IMR-90 (cell line): ENCODE measurements around the gene TULP4. TPM values are rescaled to one million over a fixed set of nuclear protein-coding genes. Genes with fewer than 3 reads are reported as not detected.

Source experiments
- ATAC-seq: fragments of 200-7000 bp; cut with Tn5 transposase; 2 replicates; pipeline ENCODE4 v1.9.1; 2020; ENCODE audit warnings: low read depth, mild to moderate bottlenecking, moderate library complexity
- BruUV-seq: library from RNA; stranded (reverse); fragments of 400-500 nt; replicated peaks from 2 replicates; lab custom pipeline; 2021; lab: Mats Ljungman, UMichigan
- CTCF ChIA-PET: fragments of 300-600 bp; formaldehyde crosslinking; extraction: SDS; loops from one replicate; lab custom pipeline; 2021; ENCODE audit warnings: antibody characterized with exemption; lab: Yijun Ruan, JAX
- POLR2A ChIA-PET: fragments of 300-600 bp; sonication (Branson Sonifier 250); formaldehyde crosslinking; loops from one replicate; lab custom pipeline; 2022; ENCODE audit warnings: antibody characterized with exemption; ENCODE audit not compliant: unreplicated experiment; lab: Charles Lee
- DNase-seq: peaks from one replicate; pipeline ENCODE4 v3.0.0; 2013
- H2AFZ ChIP-seq: replicated peaks from 2 replicates; pipeline ENCODE3; 2013; ENCODE audit warnings: low read length, mild to moderate bottlenecking; ENCODE audit not compliant: poor library complexity
- H2AK5ac ChIP-seq: 2 replicates; pipeline ENCODE4 v1.6.1; 2013; ENCODE audit warnings: low read depth, low read length, inconsistent platforms
- H2AK9ac ChIP-seq: replicated peaks from 2 replicates; pipeline ENCODE3; 2013; ENCODE audit warnings: mild to moderate bottlenecking, low read depth, low read length, moderate library complexity; ENCODE audit not compliant: poor library complexity
- H2BK120ac ChIP-seq: 2 replicates; pipeline ENCODE4 v1.6.1; 2013; ENCODE audit warnings: low read depth, low read length, inconsistent platforms
- H2BK15ac ChIP-seq: 3 replicates; pipeline ENCODE4 v1.6.1; 2013; ENCODE audit warnings: low read depth, low read length, inconsistent platforms
- H2BK20ac ChIP-seq: 2 replicates; pipeline ENCODE4 v1.6.1; 2013; ENCODE audit warnings: low read depth, mild to moderate bottlenecking, inconsistent platforms, low read length, moderate library complexity
- H2BK5ac ChIP-seq: 2 replicates; pipeline ENCODE4 v1.6.1; 2013; ENCODE audit warnings: mild to moderate bottlenecking, low read depth, low read length, inconsistent platforms; ENCODE audit not compliant: poor library complexity, severe bottlenecking
- H3K14ac ChIP-seq: replicated peaks from 2 replicates; pipeline ENCODE4 v1.6.1; 2013; ENCODE audit warnings: low read depth, low read length, inconsistent platforms
- H3K18ac ChIP-seq: 2 replicates; pipeline ENCODE4 v1.6.1; 2013; ENCODE audit warnings: low read depth, low read length, control low read depth
- H3K23ac ChIP-seq: 2 replicates; pipeline ENCODE4 v1.6.1; 2013; ENCODE audit warnings: low read depth, low read length, inconsistent platforms
- H3K27ac ChIP-seq: 2 replicates; pipeline ENCODE4 v1.5.1; 2013; ENCODE audit warnings: mild to moderate bottlenecking, control low read depth, low read length; ENCODE audit not compliant: insufficient read depth
- H3K27me3 ChIP-seq: 2 replicates; pipeline ENCODE4 v1.6.1; 2013; ENCODE audit warnings: low read length; ENCODE audit not compliant: control insufficient read depth, insufficient read depth
- H3K36me3 ChIP-seq: 2 replicates; pipeline ENCODE4 v1.6.1; 2013; ENCODE audit warnings: low read length, mixed read lengths; ENCODE audit not compliant: control insufficient read depth, insufficient read depth
- H3K4ac ChIP-seq: 2 replicates; pipeline ENCODE4 v1.6.1; 2013; ENCODE audit warnings: low read depth, low read length, inconsistent platforms
- H3K4me1 ChIP-seq: 2 replicates; pipeline ENCODE4 v1.6.1; 2013; ENCODE audit warnings: low read length, mixed read lengths; ENCODE audit not compliant: control insufficient read depth, insufficient read depth
- H3K4me2 ChIP-seq: 2 replicates; pipeline ENCODE4 v1.6.1; 2013; ENCODE audit warnings: low read depth, mild to moderate bottlenecking, control low read depth, low read length, moderate library complexity
- H3K4me3 ChIP-seq: 2 replicates; pipeline ENCODE4 v1.5.1; 2013; ENCODE audit warnings: low read depth, mild to moderate bottlenecking, control low read depth, low read length, moderate library complexity; ENCODE audit not compliant: insufficient read depth
- H3K56ac ChIP-seq: 2 replicates; pipeline ENCODE4 v1.6.1; 2013; ENCODE audit warnings: low read length, inconsistent platforms; ENCODE audit not compliant: insufficient read depth; ENCODE audit errors: extremely low read depth
- H3K79me1 ChIP-seq, 2 experiments: 2 replicates each; pipeline ENCODE4 v1.6.1; 2013; ENCODE audit warnings: low read length in 2 of 2, inconsistent platforms in 1 of 2, low read depth in 1 of 2
- H3K9ac ChIP-seq: 2 replicates; pipeline ENCODE4 v1.6.1; 2013; ENCODE audit warnings: low read depth, low read length, control low read depth
- H3K9me1 ChIP-seq: 2 replicates; pipeline ENCODE4 v1.6.1; 2013; ENCODE audit warnings: low read length, inconsistent platforms; ENCODE audit not compliant: insufficient read depth
- H3K9me3 ChIP-seq: 2 replicates; pipeline ENCODE4 v1.6.1; 2013; ENCODE audit warnings: low read length; ENCODE audit not compliant: control insufficient read depth, insufficient read depth
- H4K20me1 ChIP-seq: 2 replicates; pipeline ENCODE4 v1.6.1; 2013; ENCODE audit warnings: low read length, inconsistent platforms; ENCODE audit not compliant: insufficient read depth
- H4K5ac ChIP-seq: 2 replicates; pipeline ENCODE4 v1.6.1; 2013; ENCODE audit warnings: mild to moderate bottlenecking, low read depth, low read length, control low read depth
- H4K8ac ChIP-seq, 2 experiments: 2 replicates each; pipeline ENCODE4 v1.6.1; 2013; ENCODE audit warnings: low read depth in 2 of 2, low read length in 2 of 2, control low read depth in 1 of 2, inconsistent platforms in 1 of 2
- H4K91ac ChIP-seq: 2 replicates; pipeline ENCODE4 v1.6.1; 2013; ENCODE audit warnings: low read depth, low read length, inconsistent platforms; ENCODE audit not compliant: insufficient read depth
- CEBPB ChIP-seq: IDR thresholded peaks from 2 replicates; pipeline ENCODE4 v1.6.1; 2012; ENCODE audit warnings: low read depth, low read length, improper control_type of control experiment
- MAFK ChIP-seq: IDR thresholded peaks from 2 replicates; pipeline ENCODE4 v1.6.1; 2012; ENCODE audit warnings: low read depth, low read length, improper control_type of control experiment
- MXI1 ChIP-seq: IDR thresholded peaks from 2 replicates; pipeline ENCODE4 v1.6.1; 2012; ENCODE audit warnings: low read depth, mild to moderate bottlenecking, low read length, moderate library complexity, borderline replicate concordance
- NFE2L2 ChIP-seq: fragments of 150-350 bp; IDR thresholded peaks from 2 replicates; pipeline ENCODE4 v1.6.1; 2016; ENCODE audit warnings: low read depth, mild to moderate bottlenecking, low read length
- POLR2A ChIP-seq: IDR thresholded peaks from 2 replicates; pipeline ENCODE4 v1.6.1; 2012; ENCODE audit warnings: mild to moderate bottlenecking, low read depth, low read length
- dilution Hi-C: fragments of 300-500 bp; cut with HindIII; formaldehyde crosslinking; loops from one replicate; pipeline ENCODE4 v1.14.3; 2018; ENCODE audit warnings: low sequenced_read_pairs; ENCODE audit not compliant: unreplicated experiment
- in situ Hi-C: fragments of 300-500 bp; cut with MboI; formaldehyde crosslinking; loops from 3 replicates; pipeline ENCODE4 v1.14.3; 2019; ENCODE audit warnings: low sequenced_read_pairs, inconsistent platforms, mixed read lengths
- intact Hi-C: fragments of 100-400 bp; cut with micrococcal nuclease; formaldehyde crosslinking; loops from 2 replicates; pipeline ENCODE4 v1.10.0; 2022
- polyA plus RNA-seq, 3 experiments: library from polyadenylated mRNA; depleted of rRNA; stranded (reverse); fragments of >200 nt; gene quantifications; 2 replicates each; pipeline ENCODE4 v1.2.3, GENCODE V29; 2012; ENCODE audit warnings: low replicate concordance in 1 of 3
- total RNA-seq: library from RNA; depleted of rRNA; stranded (reverse); fragments of >200 nt; gene quantifications from 2 replicates; pipeline ENCODE4 v1.2.3, GENCODE V29; 2012

TULP4 gene
- total and polyA plus RNA-seq, 2 of the 4 experiments (the other 2 are of a cell fraction), result 8.1 to 30.6 TPM

DNA sequence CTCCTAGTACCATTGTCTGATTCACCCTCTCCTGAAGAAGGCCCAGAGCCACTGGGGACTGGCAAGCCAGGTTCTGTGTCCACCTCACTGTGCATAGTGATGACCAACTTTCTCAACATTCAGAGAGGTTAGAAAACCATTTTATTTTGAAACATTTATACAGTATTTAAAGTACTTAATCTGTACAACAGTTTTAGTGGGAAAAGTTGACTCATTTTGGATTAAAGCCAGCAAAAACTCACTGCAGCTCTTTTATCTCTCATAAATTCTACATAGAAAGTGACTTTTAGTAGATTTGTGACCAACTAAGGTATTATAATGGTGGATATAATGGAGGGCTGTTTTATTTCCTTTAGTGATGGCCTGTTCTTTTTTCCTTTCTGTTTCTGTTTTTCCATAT lies 9.7 kb downstream of the TULP4 start:
- H3K9ac ChIP-seq, result no peak overlapping the region
- H4K20me1 ChIP-seq, result peaks cover 17% of the 10 kb centered on the region
- peaks cover 22 to 49% of the 10 kb centered on the region in 2 experiments for H3K79me1 ChIP-seq
- no peaks in the 10 kb centered on the region for H3K27me3 ChIP-seq
- no TSS peak for BruUV-seq
- no peak overlapping the region for H4K91ac ChIP-seq
- peak; percentile 44; the same call in 1 of the 2 replicates for ATAC-seq
- H2BK15ac ChIP-seq, result no peak overlapping the region
- peaks cover 11% of the 10 kb centered on the region for H3K4me1 ChIP-seq
- no peak overlapping the region for H2BK120ac ChIP-seq
- H2AK9ac ChIP-seq, result no peak overlapping the region
- intact Hi-C loops, result no loop called here
- no peak overlapping the region for H2AFZ ChIP-seq
- CTCF ChIA-PET, result no interaction called here
- peak; percentile 77 for DNase-seq
- H2BK20ac ChIP-seq, result 0 out of 2 replicates have a peak overlapping the region, but pooled peaks have one; percentile 5
- H3K4me3 ChIP-seq, result no peak overlapping the region
- H3K27ac ChIP-seq, result no peak overlapping the region
- dilution Hi-C loops, result no loop called here
- POLR2A ChIA-PET, result no interaction called here
- H3K4me2 ChIP-seq, result no peak overlapping the region
- no peak overlapping the region for H2BK5ac ChIP-seq
- H4K5ac ChIP-seq, result no peak overlapping the region
- no peaks in the 10 kb centered on the region for H3K36me3 ChIP-seq
- H4K8ac ChIP-seq, result no peak overlapping the region
- H3K18ac ChIP-seq, result no peak overlapping the region
- TF ChIP-seq MXI1, result no peak
- TF ChIP-seq POLR2A, result no peak
- TF ChIP-seq MAFK, result no peak
- TF ChIP-seq NFE2L2, result no peak
- TF ChIP-seq CEBPB, result no peak
- H3K56ac ChIP-seq, result no peak overlapping the region
- no peak overlapping the region for H2AK5ac ChIP-seq
- H3K4ac ChIP-seq, result no peak overlapping the region
- in situ Hi-C loops, result no loop called here
- H3K9me1 ChIP-seq, result peaks cover 15% of the 10 kb centered on the region
- H3K9me3 ChIP-seq, result no peaks in the 10 kb centered on the region
- 0 out of 2 replicates have a peak overlapping the region, but pooled peaks have one; percentile 22 for H3K14ac ChIP-seq
- H3K23ac ChIP-seq, result no peak overlapping the region
